Effector CD8-positive, alpha-beta T cell (primary cell): ENCODE data around the gene ONECUT3.

Experiments
- DNase-seq: peaks from one replicate; lab custom pipeline; 2025; lab: John Stamatoyannopoulos, UW

The ONECUT3 gene

GRCh38 chr19:1768248-1768647 lies 14.9 kb downstream of the ONECUT3 start:
- DNase-seq, result no peak

- DNase-seq, result no peak
Measured at GRCh38 chr19:1768918-1769644, 15.8 kb downstream of the ONECUT3 start.

- DNase-seq, result no peak
Measured at GRCh38 chr19:1769645-1769985, 16.3 kb downstream of the ONECUT3 start.

- no peak for DNase-seq
Measured at GRCh38 chr19:1770866-1771576, 17.7 kb downstream of the ONECUT3 start.

- no peak for DNase-seq
Measured at GRCh38 chr19:1773184-1773583, 19.9 kb downstream of the ONECUT3 start.

GRCh38 chr19:1774989-1775772 lies 21.9 kb downstream of the ONECUT3 start:
- DNase-seq, result no peak

- no peak for DNase-seq
Measured at GRCh38 chr19:1775951-1776605, 22.8 kb downstream of the ONECUT3 start.

- DNase-seq, result no peak
Measured at GRCh38 chr19:1776606-1777147, 23.4 kb downstream of the ONECUT3 start.

GRCh38 chr19:1777149-1777548 lies 23.8 kb downstream of the ONECUT3 start:
- DNase-seq, result no peak

GRCh38 chr19:1779574-1779973 lies 26.3 kb downstream of the ONECUT3 start:
- DNase-seq, result no peak

GRCh38 chr19:1780272-1780958 lies 27.1 kb downstream of the ONECUT3 start:
- no peak for DNase-seq

- DNase-seq, result no peak
Measured at GRCh38 chr19:1782521-1782920, 29.2 kb downstream of the ONECUT3 start.

GRCh38 chr19:1783354-1783753 lies 30.0 kb downstream of the ONECUT3 start:
- no peak for DNase-seq

GRCh38 chr19:1783874-1784273 lies 30.6 kb downstream of the ONECUT3 start:
- DNase-seq, result no peak

GRCh38 chr19:1785310-1785709 lies 32.0 kb downstream of the ONECUT3 start:
- no peak for DNase-seq

- DNase-seq, result no peak
Measured at GRCh38 chr19:1786668-1787067, 33.4 kb downstream of the ONECUT3 start.

- DNase-seq, result no peak
Measured at GRCh38 chr19:1787116-1787515, 33.8 kb downstream of the ONECUT3 start.

- DNase-seq, result no peak
Measured at GRCh38 chr19:1789261-1790041, 36.1 kb downstream of the ONECUT3 start.

GRCh38 chr19:1790054-1790792 lies 36.9 kb downstream of the ONECUT3 start:
- no peak for DNase-seq

GRCh38 chr19:1791879-1792278 lies 38.6 kb downstream of the ONECUT3 start:
- no peak for DNase-seq
